ENCODE data around the gene HNF1B.
A peak's percentile ranks its signal among the peaks of the same experiment; 100 is the strongest.
"Not testable (repeated sequence)": the region's sequence is repeated elsewhere in the genome, so short reads cannot be mapped to it uniquely, and the experiment has no call there.

HNF1B gene

GRCh38 chr17:37744961-37745800, at the start of gene HNF1B:
HNF1B (minus strand) TSS chr17:37745059; CDS start chr17:37744884, 175 bp downstream.
- DNase-seq (ENCODE audit: low read depth in 2 of 2): no peak

- no peak for DNase-seq (ENCODE audit: low read depth in 2 of 2)
Observed at GRCh38 chr17:37792787-37793186, 47.9 kb upstream of the HNF1B start.

GRCh38 chr17:37791447-37792399, 46.9 kb upstream of the HNF1B start:
- no peak for DNase-seq (ENCODE audit: low read depth in 2 of 2)

- DNase-seq (ENCODE audit: low read depth in 2 of 2): no peak
Observed at GRCh38 chr17:37789771-37790541, 45.1 kb upstream of the HNF1B start.

GRCh38 chr17:37789021-37789565, 44.2 kb upstream of the HNF1B start:
- no peak for DNase-seq (ENCODE audit: low read depth in 2 of 2)

- no peak for DNase-seq (ENCODE audit: low read depth in 2 of 2)
Observed at GRCh38 chr17:37788526-37788925, 43.7 kb upstream of the HNF1B start.

GRCh38 chr17:37787055-37787757, 42.3 kb upstream of the HNF1B start:
- DNase-seq (ENCODE audit: low read depth in 2 of 2): no peak

GRCh38 chr17:37786481-37786880, 41.6 kb upstream of the HNF1B start:
- no peak for DNase-seq (ENCODE audit: low read depth in 2 of 2)

GRCh38 chr17:37782460-37782859, 37.6 kb upstream of the HNF1B start:
- DNase-seq (ENCODE audit: low read depth in 2 of 2): not testable (repeated sequence)

GRCh38 chr17:37781451-37781850, 36.6 kb upstream of the HNF1B start:
- DNase-seq (ENCODE audit: low read depth in 2 of 2): no peak

- DNase-seq (ENCODE audit: low read depth in 2 of 2): no peak
Observed at GRCh38 chr17:37779554-37779953, 34.7 kb upstream of the HNF1B start.

GRCh38 chr17:37774504-37774903, 29.6 kb upstream of the HNF1B start:
- no peak for DNase-seq (ENCODE audit: low read depth in 2 of 2)

GRCh38 chr17:37772982-37773381, 28.1 kb upstream of the HNF1B start:
- DNase-seq (ENCODE audit: low read depth in 2 of 2): no peak

- DNase-seq (ENCODE audit: low read depth in 2 of 2): peak; percentile 18 to 26
Observed at GRCh38 chr17:37770631-37771518, 26.0 kb upstream of the HNF1B start.

- DNase-seq (ENCODE audit: low read depth in 2 of 2): no peak
Observed at GRCh38 chr17:37769050-37769449, 24.2 kb upstream of the HNF1B start.

- no peak for DNase-seq (ENCODE audit: low read depth in 2 of 2)
Observed at GRCh38 chr17:37768438-37768837, 23.6 kb upstream of the HNF1B start.

- DNase-seq (ENCODE audit: low read depth in 2 of 2): no peak
Observed at GRCh38 chr17:37766971-37767370, 22.1 kb upstream of the HNF1B start.

- DNase-seq (ENCODE audit: low read depth in 2 of 2): no peak
Observed at GRCh38 chr17:37764383-37764782, 19.5 kb upstream of the HNF1B start.

- DNase-seq (ENCODE audit: low read depth in 2 of 2): no peak
Observed at GRCh38 chr17:37762666-37763065, 17.8 kb upstream of the HNF1B start.

- DNase-seq (ENCODE audit: low read depth in 2 of 2): no peak
Observed at GRCh38 chr17:37761961-37762360, 17.1 kb upstream of the HNF1B start.

All from fibroblast of skin of left quadriceps (primary cell).